D341Med (cell line): ENCODE data around the gene CST6.
"Not testable (repeated sequence)": the region's sequence is repeated elsewhere in the genome, so short reads cannot be mapped to it uniquely, and the experiment has no call there.

Experiments
- DNase-seq: peaks from one replicate; pipeline ENCODE4 v3.0.0; 2012; ENCODE audit warnings: low spot score

The CST6 gene

DNA sequence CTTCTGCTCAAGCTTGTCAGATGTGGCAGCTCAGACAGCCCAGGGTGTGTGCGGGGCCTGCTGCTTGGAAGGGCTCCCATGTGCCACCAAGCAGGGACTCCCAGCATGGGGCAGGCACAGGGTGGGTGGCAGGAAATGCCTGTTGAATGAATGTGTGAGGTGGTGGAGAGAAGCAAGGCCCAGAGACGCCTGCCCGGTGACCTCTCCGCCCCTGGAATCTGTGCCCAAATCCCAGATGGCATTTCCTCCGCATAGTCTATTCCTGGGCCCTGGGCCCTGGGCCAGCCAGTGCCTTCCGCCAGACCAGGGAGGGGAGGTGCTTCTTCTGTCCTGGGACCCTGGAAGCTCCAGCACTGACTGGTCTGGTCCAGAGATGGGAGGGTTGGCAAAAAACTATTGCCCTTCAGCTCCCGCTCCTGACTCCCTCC lies 3.7 kb downstream of the CST6 start:
- no peak for DNase-seq

DNA sequence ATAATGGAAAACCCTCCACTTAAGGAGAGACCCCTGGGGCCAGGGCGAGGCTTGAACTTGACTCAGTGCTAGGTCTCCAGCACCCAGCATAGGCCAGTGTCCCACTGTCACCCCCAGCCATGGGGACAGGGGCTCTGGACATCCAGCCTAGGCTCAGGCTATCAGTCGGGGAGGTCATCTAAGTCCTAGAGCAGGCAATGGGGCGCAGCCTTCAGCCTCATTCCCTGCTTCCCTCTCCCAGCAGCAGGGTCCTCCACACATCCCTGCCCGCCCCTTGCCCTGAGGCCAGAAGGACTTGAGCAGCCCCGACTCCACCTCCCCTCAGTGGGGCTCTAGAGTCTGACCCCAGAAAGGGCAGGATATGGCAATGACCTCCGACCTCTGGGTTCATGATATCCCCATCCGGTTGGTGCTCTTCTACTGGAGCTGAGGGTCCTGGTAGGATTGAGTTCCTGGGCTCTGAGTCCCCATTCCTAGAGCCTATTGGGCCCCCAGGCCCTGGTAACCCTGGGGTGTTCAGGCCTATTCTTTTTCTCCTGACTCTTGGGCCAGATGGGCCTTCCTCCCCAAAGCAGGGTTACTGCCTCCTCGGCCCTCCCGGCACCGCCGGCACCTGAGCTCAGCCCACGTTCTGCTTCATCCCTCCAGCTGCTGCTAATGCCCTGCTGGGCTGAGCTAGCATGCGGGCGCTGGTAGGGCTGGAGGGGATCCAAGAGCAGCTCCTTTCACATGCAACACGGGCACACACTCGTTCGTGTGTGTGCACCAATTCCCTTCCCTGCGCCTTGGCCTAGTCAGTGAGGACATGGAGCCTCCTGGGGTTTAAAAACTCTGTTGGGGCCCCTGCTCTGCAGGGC lies 4.4 kb downstream of the CST6 start:
- DNase-seq: no peak

- DNase-seq: no peak
Observed at GRCh38 chr11:66016793-66017177, 5.0 kb downstream of the CST6 start.

- DNase-seq: no peak
Observed at GRCh38 chr11:66017321-66017720, 5.5 kb downstream of the CST6 start.

DNA sequence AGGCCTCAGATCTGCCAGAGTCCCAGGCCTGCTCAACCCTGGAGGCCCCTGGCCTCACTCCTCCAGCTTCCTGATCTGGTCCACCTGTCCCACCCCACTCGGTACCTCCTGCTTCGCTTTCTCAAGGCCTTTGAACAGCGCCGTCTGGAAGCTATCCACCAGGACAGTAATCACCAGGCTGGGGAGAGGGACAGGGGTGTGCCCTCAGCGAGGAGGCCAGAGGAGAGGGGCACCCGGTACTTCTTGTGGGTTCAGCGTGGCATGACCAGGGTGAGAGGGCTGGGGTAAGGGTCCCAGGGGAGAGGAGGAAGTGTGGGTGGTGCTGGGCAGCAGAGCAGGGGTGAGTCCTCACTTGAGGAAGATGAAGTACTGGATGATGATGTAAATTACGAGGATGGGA lies 8.4 kb downstream of the CST6 start:
- no peak for DNase-seq

GRCh38 chr11:66020618-66021357 lies 9.0 kb downstream of the CST6 start:
- no peak for DNase-seq

GRCh38 chr11:66022401-66023185 lies 10.8 kb downstream of the CST6 start:
- peak; percentile 95 for DNase-seq

GRCh38 chr11:66023186-66023440 lies 11.3 kb downstream of the CST6 start:
- not testable (repeated sequence) for DNase-seq

- DNase-seq: no peak
Observed at GRCh38 chr11:66026017-66026529, 14.3 kb downstream of the CST6 start, which contains the start of gene CATSPER1. CATSPER1 (minus strand) TSS chr11:66026479; CDS start chr11:66026379, 100 bp downstream.

DNA sequence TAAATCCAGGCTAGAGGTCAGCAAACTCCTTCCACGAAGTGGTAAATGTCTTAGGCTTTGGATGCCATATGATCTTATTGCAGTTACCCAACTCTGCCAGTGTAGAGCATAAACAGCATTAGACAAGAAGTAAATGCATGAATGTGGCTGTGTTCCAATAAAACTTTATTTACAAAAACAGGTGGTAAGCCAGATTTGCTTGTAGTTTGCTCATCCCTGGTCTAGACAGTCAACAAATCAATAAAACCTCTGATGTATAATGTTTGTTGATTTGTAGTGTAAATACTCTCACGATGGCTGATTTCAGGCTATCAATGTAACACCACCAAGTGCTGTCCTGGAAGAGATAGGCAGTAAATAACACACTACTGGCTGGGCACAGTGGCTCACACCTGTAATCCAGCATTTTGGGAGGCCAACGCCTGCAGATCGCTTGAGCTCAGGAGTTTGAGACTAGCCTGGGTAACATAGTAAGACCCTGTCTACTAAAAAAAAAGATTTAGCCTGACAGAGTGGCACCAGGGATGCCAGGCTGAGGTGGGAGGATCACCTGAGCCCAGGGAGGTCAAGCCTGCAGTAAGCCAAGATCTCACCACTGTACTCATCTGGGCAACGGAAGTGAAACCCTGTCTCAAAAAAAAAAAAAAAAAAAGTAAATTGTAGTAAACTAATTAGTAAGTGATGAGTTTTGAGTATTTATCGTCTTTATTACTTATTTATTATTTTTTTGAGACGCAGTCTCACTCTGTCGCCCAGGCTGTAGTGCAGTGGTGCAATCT lies 21.3 kb downstream of the CST6 start:
- DNase-seq: no peak

- DNase-seq: no peak
Observed at GRCh38 chr11:66035653-66036333, 24.0 kb downstream of the CST6 start.

DNA sequence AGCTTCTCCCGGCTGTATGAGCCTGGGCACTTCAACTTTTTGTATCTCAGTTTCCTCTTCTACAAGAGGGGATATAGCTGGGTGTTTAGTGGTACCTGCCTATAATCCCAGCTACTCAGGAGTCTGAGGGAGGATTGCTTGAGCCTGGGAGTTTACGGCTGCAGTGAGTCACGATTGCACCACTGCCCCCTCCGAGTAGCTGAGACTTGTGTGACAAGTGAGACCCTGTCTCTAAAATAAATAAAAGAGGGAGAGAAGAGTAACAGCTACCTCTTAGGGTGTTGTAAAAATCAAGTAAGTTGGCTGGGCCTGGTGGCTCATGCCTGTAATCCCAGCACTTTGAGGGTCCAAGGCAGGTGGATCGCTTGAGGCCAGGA lies 24.5 kb downstream of the CST6 start:
- no peak for DNase-seq

GRCh38 chr11:66037327-66037726 lies 25.5 kb downstream of the CST6 start:
- no peak for DNase-seq

DNA sequence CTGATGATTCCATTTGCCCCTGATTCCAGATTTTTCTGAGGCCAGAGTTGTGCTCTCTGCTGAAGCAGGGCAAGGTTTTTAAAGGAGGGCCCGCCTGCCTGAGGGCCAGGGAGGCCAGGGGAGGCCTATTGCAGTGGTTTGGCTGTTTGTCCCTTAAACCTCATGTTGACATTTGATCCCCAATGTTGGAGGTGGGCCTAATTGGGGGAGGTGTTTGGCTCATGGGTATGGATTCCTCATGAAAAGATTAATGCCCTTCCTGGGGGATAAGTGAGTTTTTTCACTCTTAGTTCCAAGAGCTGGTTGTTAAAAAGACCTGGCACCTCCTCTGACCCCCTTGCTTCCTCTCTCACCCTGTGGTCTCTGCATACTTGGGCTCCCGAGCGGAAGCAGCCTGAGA lies 28.0 kb downstream of the CST6 start:
- DNase-seq: no peak

DNA sequence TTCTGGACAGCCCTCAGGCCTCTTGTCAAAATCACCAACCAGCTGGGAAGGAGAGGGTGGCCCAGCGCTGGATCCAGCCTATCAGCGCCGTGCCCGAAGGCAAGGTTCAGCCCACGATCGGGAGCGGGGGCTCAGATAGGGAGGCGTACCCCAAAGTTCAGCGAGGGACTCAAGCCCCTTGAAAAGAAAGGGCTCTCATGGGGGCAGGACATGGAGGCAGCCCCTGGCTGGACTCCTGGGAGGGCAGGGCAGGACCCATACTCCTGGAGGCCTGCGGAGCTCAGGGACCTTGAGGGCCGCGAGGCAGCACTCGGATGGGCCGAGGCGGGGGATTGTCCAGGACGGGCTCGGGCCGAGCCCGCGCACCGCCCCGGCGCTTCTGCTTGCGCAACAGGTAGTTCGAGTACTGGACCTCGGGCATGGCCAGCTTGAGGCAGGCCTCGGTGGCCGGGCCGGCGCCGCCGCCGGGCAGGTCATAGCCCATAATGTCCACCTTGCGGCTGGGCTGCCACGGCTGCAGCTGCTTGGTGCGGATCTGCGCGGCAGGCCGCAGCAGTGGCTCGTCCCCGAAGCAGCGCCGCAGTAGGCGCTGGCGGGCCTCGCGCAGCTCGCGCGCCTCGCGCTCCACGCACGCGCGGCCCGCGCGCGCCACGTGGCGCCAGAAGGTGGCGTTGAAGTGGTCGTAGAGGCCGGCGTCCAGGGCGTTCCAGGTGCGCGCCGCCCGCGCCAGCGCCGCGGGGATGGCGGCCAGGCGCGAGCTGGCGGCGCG lies 30.6 kb downstream of the CST6 start:
- no peak for DNase-seq

DNA sequence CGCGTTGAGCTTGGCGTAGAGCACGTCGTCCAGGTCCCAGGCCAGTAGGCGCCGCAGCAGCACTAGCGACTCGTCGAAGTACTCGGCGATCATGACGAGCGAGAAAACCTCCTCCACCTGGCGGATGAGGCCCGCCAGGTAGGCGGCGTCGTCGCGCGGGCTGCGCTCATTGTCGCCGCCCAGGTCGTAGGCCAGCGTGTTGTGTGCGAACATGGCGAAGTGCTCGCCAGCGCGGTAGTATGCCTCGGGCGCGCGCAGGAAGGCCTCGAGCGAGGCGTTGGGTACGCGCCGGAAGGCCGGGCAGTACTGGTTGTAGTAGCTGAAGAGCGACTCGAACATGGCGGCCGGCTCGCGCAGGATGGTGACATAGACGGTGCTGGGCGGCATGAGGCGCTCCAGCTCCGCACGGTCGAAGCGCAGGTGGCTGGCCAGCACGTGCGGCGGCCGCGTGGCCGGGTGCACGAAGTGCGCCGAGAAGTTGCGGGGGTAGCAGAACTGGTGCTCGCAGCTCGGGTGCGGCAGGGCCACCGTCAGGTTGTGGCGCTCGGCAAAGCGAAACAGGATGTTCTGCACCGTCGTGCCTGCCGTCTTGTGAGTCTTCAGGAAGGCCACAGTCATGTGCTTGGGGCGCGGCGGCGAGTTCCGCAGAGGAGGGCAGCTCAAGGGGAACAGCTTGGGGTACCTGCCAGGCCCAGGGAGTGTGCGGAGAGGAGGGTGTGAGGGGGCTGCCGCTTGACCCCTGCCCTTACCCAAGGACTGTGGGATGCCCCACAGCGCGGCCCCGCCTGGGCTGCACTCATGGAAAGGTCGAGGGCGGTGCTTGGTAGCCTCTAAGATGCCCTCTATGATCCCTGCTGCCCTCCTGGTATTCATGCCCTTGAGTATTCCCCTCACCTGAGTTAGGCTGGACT lies 31.4 kb downstream of the CST6 start:
- DNase-seq: no peak

DNA sequence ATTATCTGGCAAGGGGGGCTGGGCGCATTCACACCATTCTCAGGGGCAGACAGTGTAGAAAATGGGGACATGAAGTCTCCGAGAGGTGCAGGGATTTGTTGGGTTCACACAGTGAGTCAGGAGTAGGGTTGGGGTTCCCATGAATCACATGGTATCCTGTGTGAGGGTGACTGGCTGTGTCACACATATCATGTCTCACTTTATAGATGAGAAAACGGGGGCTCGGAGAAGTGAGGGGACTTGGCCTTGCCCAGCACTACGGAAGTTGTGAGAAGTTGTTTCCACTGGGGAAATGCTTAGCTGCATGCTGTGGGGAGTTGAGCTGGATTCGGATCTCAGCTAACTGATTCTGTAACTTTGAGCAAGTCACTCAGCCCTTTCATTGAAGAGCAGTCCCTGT lies 32.9 kb downstream of the CST6 start:
- DNase-seq: no peak

DNA sequence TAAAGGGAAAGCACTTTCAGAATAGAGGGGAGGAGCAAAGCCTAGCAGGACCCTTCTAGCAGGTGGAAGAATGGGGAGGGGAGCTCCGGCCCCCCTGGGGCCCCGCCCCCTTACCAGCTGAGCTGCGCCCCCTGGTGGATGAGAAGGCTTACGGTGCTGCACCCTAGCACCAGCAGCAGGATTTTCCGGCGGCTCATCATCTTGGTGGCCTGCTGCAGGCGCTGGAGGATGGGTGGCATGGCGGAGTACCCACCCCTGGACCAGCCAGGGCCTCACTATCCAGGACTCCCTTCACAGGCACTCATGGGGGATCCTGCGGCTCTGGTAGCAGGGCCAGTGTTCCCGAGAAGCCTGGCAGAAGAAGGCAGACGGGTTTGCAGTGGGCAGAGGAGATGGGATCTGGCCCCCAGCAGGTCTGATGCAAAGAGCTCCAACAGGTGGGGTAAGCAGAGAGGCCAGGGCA lies 33.4 kb downstream of the CST6 start:
- peak; percentile 93 for DNase-seq

DNA sequence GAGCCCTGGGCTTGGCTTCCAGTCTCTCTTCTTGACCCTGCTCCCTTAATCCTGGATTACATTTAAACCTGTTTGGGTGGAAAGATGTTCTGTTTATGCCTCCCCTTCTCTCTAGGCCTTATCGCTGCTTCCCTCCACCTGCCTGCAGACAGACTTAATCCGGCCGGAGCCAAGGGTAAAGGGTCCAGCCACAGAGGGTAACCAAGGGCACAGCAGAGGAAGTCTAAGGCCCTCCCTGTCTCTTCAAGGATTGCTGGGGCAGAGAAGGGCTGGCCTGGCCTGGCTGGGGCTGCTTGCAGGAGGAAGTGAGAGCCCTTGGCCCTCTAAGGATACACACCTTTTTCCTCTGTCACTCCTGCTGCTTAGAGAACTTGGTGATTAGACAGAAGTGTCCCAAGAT lies 35.1 kb downstream of the CST6 start:
- DNase-seq: no peak
